Upper lobe of left lung (tissue), 4 donors: ENCODE data around the gene DACT2.

ENCODE experiments used
- EP300 ChIP-seq, 4 donors: sonication (generic); formaldehyde crosslinking; IDR thresholded peaks; one replicate each; pipeline ENCODE4 v1.5.1; 2017; ENCODE audit warnings: antibody characterized with exemption in 4 of 4, control low read depth in 2 of 4
- POLR2A ChIP-seq, 4 donors: fragments of 450-650 bp; IDR thresholded peaks; one replicate each; pipeline ENCODE4 v1.5.1; 2016 to 2017; ENCODE audit warnings: antibody characterized with exemption in 4 of 4, mild to moderate bottlenecking in 2 of 4
- POLR2AphosphoS5 ChIP-seq, 2 donors: sonication (generic); formaldehyde crosslinking; IDR thresholded peaks; one replicate each; pipeline ENCODE4 v1.5.1; 2017; ENCODE audit warnings: antibody characterized with exemption in 2 of 2
- TF ChIP-seq, protein P1 (sequence below), 6 experiments: fragments of 450-650 bp in 4 of 6; fragments of 200-600 bp in 2 of 6; sonication (generic) in 2 of 6; IDR thresholded peaks; one replicate each; pipeline ENCODE4 v1.5.1; 2016 to 2019; ENCODE audit warnings: antibody characterized with exemption in 6 of 6

DNA sequence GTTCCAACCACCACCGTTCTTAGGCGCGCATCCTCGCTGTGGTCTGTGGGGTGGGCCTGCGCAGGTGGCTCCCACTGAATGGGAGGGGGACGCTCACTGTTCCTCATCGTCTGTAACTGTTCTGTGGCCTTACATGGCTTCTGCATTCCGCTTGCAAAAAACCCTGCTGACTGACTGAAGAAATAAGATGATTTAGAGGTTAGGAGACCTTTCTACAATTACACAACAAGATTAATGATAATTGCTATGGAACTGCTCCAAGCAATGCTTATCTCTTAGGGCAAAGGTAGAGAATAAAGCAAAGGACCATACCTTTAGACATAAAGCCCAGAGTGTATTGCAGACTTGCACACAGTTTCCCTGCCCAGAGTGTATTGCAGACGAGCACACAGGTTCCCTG is 14.4 kb upstream of the DACT2 start:
- TF ChIP-seq, protein P1, sequence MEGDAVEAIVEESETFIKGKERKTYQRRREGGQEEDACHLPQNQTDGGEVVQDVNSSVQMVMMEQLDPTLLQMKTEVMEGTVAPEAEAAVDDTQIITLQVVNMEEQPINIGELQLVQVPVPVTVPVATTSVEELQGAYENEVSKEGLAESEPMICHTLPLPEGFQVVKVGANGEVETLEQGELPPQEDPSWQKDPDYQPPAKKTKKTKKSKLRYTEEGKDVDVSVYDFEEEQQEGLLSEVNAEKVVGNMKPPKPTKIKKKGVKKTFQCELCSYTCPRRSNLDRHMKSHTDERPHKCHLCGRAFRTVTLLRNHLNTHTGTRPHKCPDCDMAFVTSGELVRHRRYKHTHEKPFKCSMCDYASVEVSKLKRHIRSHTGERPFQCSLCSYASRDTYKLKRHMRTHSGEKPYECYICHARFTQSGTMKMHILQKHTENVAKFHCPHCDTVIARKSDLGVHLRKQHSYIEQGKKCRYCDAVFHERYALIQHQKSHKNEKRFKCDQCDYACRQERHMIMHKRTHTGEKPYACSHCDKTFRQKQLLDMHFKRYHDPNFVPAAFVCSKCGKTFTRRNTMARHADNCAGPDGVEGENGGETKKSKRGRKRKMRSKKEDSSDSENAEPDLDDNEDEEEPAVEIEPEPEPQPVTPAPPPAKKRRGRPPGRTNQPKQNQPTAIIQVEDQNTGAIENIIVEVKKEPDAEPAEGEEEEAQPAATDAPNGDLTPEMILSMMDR (IDR thresholded peaks at IDR 0.05): no peak
- TF ChIP-seq POLR2A (IDR thresholded peaks at IDR 0.05) (no peak), EP300 (IDR thresholded peaks at IDR 0.05) (no peak), POLR2AphosphoS5 (IDR thresholded peaks at IDR 0.05) (no peak)
